ENCODE measurements around the gene TCF7L2.

Gene TCF7L2

GRCh38 chr10:112949875-112950507, at the start of gene TCF7L2:
TSS of gene TCF7L2 (plus strand) at chr10:112950247. CDS start at chr10:112950757, 510 bp downstream.
- DNase-seq (ENCODE audit: low read depth in 2 of 2): peak; percentile 97 to 98
- peak within 1 kb of the TSS; percentile 72 to 76 for H3K4me3 ChIP-seq (replicated peaks in 1 of 2; ENCODE audit: low read depth in 2 of 2, low read length in 2 of 2)
- TF ChIP-seq, protein P1, sequence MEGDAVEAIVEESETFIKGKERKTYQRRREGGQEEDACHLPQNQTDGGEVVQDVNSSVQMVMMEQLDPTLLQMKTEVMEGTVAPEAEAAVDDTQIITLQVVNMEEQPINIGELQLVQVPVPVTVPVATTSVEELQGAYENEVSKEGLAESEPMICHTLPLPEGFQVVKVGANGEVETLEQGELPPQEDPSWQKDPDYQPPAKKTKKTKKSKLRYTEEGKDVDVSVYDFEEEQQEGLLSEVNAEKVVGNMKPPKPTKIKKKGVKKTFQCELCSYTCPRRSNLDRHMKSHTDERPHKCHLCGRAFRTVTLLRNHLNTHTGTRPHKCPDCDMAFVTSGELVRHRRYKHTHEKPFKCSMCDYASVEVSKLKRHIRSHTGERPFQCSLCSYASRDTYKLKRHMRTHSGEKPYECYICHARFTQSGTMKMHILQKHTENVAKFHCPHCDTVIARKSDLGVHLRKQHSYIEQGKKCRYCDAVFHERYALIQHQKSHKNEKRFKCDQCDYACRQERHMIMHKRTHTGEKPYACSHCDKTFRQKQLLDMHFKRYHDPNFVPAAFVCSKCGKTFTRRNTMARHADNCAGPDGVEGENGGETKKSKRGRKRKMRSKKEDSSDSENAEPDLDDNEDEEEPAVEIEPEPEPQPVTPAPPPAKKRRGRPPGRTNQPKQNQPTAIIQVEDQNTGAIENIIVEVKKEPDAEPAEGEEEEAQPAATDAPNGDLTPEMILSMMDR (IDR thresholded peaks at IDR 0.05; ENCODE audit: low read depth, low read length): no peak

GRCh38 chr10:112902730-112903129, 47.3 kb upstream of the TCF7L2 start:
- TF ChIP-seq, protein P1 (IDR thresholded peaks at IDR 0.05; ENCODE audit: low read depth, low read length): no peak
- no peak for DNase-seq (ENCODE audit: low read depth in 2 of 2)
- no peak overlapping the region for H3K4me3 ChIP-seq (replicated peaks in 1 of 2; ENCODE audit: low read depth in 2 of 2, low read length in 2 of 2)

DNA sequence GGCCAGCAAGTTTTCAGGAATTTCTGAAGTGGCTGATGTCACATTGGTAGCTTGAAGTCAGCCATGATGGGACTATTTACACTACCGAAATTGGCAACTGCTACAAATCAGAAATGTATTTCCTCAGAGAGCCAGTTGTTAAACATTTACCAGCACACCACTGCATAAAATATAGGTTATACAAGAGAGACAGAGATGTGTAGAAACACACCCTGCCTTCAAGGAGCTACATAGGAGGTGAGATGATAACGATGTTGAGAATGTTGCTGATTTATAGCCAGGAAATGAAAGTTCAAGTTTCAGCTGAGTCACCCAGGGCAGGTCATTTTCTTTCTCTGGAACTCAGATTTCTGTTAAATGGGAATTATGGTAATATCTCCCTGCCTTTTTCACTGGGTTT, 46.0 kb upstream of the TCF7L2 start:
- TF ChIP-seq, protein P1 (IDR thresholded peaks at IDR 0.05; ENCODE audit: low read depth, low read length): no peak
- DNase-seq (ENCODE audit: low read depth in 2 of 2): peak; percentile 29 to 67

DNA sequence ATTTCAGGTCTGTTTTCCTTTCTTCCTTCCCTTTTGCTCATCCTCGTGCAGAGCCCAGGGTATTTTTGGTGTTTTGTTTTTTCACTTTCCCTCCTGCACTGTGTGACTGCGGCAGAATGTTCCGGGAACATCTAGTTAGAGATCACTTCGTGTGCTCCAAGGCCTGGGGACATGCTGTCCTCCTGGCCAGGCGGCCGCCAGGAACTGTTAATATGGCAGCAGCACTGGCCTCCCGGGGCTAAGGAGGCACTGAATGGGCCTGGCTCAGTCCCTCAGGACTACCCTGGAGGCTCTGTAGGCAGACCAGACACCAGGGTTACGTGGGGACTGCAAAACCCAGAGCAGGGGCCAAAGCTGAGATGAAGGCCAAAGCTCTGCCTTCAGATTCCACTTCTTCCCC, 43.1 kb upstream of the TCF7L2 start:
- TF ChIP-seq, protein P1 (IDR thresholded peaks at IDR 0.05; ENCODE audit: low read depth, low read length): no peak

More for the DNA sequence above, 46.0 kb upstream of the TCF7L2 start:
- H3K4me3 ChIP-seq (replicated peaks in 1 of 2; ENCODE audit: low read depth in 2 of 2, low read length in 2 of 2): no peak overlapping the region

DNA sequence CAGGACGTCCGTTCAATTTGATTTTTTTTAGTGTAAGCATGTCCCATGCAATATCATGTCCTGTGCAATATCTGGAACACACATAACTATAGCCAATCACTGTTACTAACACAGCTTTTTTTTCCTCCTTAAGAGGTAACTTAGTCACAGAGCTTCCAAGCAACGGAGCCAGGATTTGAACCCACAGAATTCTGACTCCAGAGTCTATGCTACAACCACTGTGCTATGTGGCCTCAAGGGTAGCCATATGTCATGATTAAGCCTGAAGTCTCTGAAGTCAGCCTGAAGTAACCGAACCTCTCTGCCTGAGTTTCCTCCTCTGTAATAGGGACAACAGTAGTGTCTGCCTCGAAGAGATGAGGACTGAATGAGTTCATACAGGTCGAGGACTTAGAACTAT, 42.2 kb upstream of the TCF7L2 start:
- peak; percentile 4 to 61 for DNase-seq (ENCODE audit: low read depth in 2 of 2)

More for the DNA sequence above, 43.1 kb upstream of the TCF7L2 start:
- no peak for DNase-seq (ENCODE audit: low read depth in 2 of 2)
- no peak overlapping the region for H3K4me3 ChIP-seq (replicated peaks in 1 of 2; ENCODE audit: low read depth in 2 of 2, low read length in 2 of 2)

DNA sequence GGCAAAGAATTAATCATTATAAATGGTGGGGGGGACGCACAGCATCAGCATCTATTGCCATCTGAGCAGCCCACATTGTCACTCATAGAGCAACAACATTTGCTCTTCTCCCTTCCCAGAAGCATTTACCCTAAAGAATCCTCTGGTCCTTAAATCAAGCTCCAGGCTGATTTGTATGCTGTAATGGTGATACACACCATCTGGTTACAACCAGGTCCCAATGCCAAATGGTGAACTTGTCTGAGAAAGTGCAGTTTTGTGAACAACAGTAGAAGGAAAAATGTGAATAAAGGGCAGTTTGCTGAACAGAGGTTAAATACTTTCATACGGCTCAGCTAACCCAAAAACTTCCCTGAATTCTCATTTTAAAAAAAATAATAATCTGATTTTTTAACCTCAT, 38.8 kb upstream of the TCF7L2 start:
- H3K4me3 ChIP-seq (replicated peaks in 1 of 2; ENCODE audit: low read depth in 2 of 2, low read length in 2 of 2): no peak overlapping the region
- peak in 1 of 2 donors; percentile 25 for DNase-seq (ENCODE audit: low read depth in 2 of 2)
- TF ChIP-seq, protein P1 (IDR thresholded peaks at IDR 0.05; ENCODE audit: low read depth, low read length): no peak

More for the DNA sequence above, 42.2 kb upstream of the TCF7L2 start:
- H3K4me3 ChIP-seq (replicated peaks in 1 of 2; ENCODE audit: low read depth in 2 of 2, low read length in 2 of 2): no peak overlapping the region
- TF ChIP-seq, protein P1 (IDR thresholded peaks at IDR 0.05; ENCODE audit: low read depth, low read length): no peak
